A549 (cell line): ENCODE measurements around the gene CD36. TPM values are rescaled to one million over a fixed set of nuclear protein-coding genes. Genes with fewer than 3 reads are reported as not detected.

Source experiments
- ATAC-seq, 2 experiments: fragments of 200-7000 bp in 1 of 2; fragments of >200 bp in 1 of 2; cut with Nextera tagmentation in 1 of 2; cut with Tn5 transposase in 1 of 2; 3 replicates each; pipeline versions ENCODE4 v1.8.0 to v1.9.1; 2018 to 2020; ENCODE audit warnings: mild to moderate bottlenecking in 1 of 2, moderate library complexity in 1 of 2
- CTCF ChIA-PET: fragments of 300-600 bp; sonication (Branson Sonifier 250); formaldehyde crosslinking; extraction: SDS; loops from one replicate; lab custom pipeline; 2021; ENCODE audit warnings: antibody characterized with exemption, inconsistent platforms; lab: Yijun Ruan, JAX
- POLR2A ChIA-PET: fragments of 350-600 bp; formaldehyde crosslinking; extraction: SDS; loops from one replicate; lab custom pipeline; 2021; ENCODE audit warnings: antibody characterized with exemption, inconsistent platforms; lab: Yijun Ruan, JAX
- DNase-seq, 2 experiments: peaks; one replicate each; pipeline versions ENCODE4 v3.0.0 to v3.0.0-alpha.2; 2011 to 2016; ENCODE audit warnings: low read depth in 1 of 2, low spot score in 1 of 2
- FAIRE-seq: peaks from 2 replicates; lab custom pipeline; 2011; peaks lifted over from hg19 to GRCh38; lab: Jason Lieb, UNC
- H3K27ac ChIP-seq, 2 experiments: fragments of >200 bp; sonication (Bioruptor Twin); formaldehyde crosslinking; 3 replicates each; pipeline ENCODE4 v1.5.1; 2016 to 2017
- H3K4me1 ChIP-seq: fragments of >200 bp; sonication (Bioruptor Twin); formaldehyde crosslinking; 3 replicates; pipeline ENCODE4 v1.6.1; 2016
- H3K4me2 ChIP-seq: fragments of >200 bp; sonication (Bioruptor Twin); formaldehyde crosslinking; 3 replicates; pipeline ENCODE4 v1.6.1; 2016
- H3K4me3 ChIP-seq: fragments of >200 bp; sonication (Bioruptor Twin); formaldehyde crosslinking; 3 replicates; pipeline ENCODE4 v1.5.1; 2016
- H3K9me3 ChIP-seq: fragments of >200 bp; sonication (Bioruptor Twin); formaldehyde crosslinking; 3 replicates; pipeline ENCODE4 v1.6.1; 2016
- ATOH8 ChIP-seq: fragments of 250-450 bp; sonication (Bioruptor Pico); IDR thresholded peaks from 2 replicates; pipeline ENCODE4 v1.5.0; 2020; ENCODE audit warnings: low read depth, mild to moderate bottlenecking, moderate library complexity
- CBX2 ChIP-seq: fragments of 200-600 bp; sonication (generic); IDR thresholded peaks from 2 replicates; pipeline ENCODE4 v1.6.1; 2016; ENCODE audit warnings: low read depth, mild to moderate bottlenecking, borderline replicate concordance
- EHMT2 ChIP-seq: fragments of 200-600 bp; sonication (generic); IDR thresholded peaks from 2 replicates; pipeline ENCODE4 v1.6.1; 2016; ENCODE audit warnings: antibody characterized with exemption, low read depth, mild to moderate bottlenecking, moderate library complexity
- ESRRA ChIP-seq: fragments of 150-350 bp; IDR thresholded peaks from 2 replicates; pipeline ENCODE4 v1.6.1; 2014; ENCODE audit warnings: mild to moderate bottlenecking, low read length, borderline replicate concordance
- FOSB ChIP-seq: fragments of 250-450 bp; sonication (Bioruptor Pico); IDR thresholded peaks from 2 replicates; pipeline ENCODE4 v1.5.0; 2020; ENCODE audit warnings: mild to moderate bottlenecking, moderate library complexity
- FOSL2 ChIP-seq, 2 experiments: fragments of 450-650 bp in 1 of 2; fragments of >200 bp in 1 of 2; sonication (Bioruptor Twin) in 1 of 2; formaldehyde crosslinking; IDR thresholded peaks; 2 replicates each; pipeline versions ENCODE4 v1.5.0 to v1.6.1; 2016 to 2020; ENCODE audit warnings: mild to moderate bottlenecking in 1 of 2, moderate library complexity in 1 of 2
- HOXB5 ChIP-seq: fragments of 250-450 bp; sonication (Bioruptor Pico); IDR thresholded peaks from 2 replicates; pipeline ENCODE4 v1.5.0; 2020; ENCODE audit warnings: mild to moderate bottlenecking, moderate library complexity
- JUN ChIP-seq, 2 experiments: fragments of >200 bp; sonication (Bioruptor Twin); formaldehyde crosslinking; IDR thresholded peaks; 2 replicates in 1 of 2; 3 replicates in 1 of 2; pipeline ENCODE4 v1.6.1; 2016 to 2017
- KDM1A ChIP-seq: fragments of 200-600 bp; sonication (generic); IDR thresholded peaks from 2 replicates; pipeline ENCODE4 v1.6.1; 2016; ENCODE audit warnings: low read depth, mild to moderate bottlenecking
- KDM5A ChIP-seq: fragments of 200-600 bp; sonication (generic); IDR thresholded peaks from 2 replicates; pipeline ENCODE4 v1.6.1; 2016; ENCODE audit warnings: antibody characterized with exemption, mild to moderate bottlenecking
- MYC ChIP-seq: IDR thresholded peaks from 2 replicates; pipeline ENCODE4 v1.6.1; 2012; ENCODE audit warnings: mild to moderate bottlenecking, inconsistent platforms, low read length, improper control_type of control experiment, borderline replicate concordance
- NFE2L2 ChIP-seq: fragments of 150-350 bp; conservative IDR thresholded peaks from 2 replicates; pipeline ENCODE4 v1.6.1; 2014; ENCODE audit warnings: low read length
- NPAS2 ChIP-seq: fragments of 250-450 bp; sonication (Bioruptor Pico); IDR thresholded peaks from 2 replicates; pipeline ENCODE4 v1.8.0; 2022; ENCODE audit warnings: mild to moderate bottlenecking, moderate library complexity, borderline replicate concordance
- PHF8 ChIP-seq: fragments of 200-600 bp; sonication (generic); IDR thresholded peaks from 2 replicates; pipeline ENCODE4 v1.6.1; 2016; ENCODE audit warnings: low read depth, mild to moderate bottlenecking, antibody characterized with exemption, moderate library complexity, borderline replicate concordance
- POLR2A ChIP-seq: IDR thresholded peaks from 2 replicates; pipeline ENCODE4 v1.6.1; 2012; ENCODE audit warnings: mild to moderate bottlenecking, low read length
- REST ChIP-seq: fragments of 200-600 bp; sonication (generic); IDR thresholded peaks from 2 replicates; pipeline ENCODE4 v1.6.1; 2016; ENCODE audit warnings: antibody characterized with exemption, mild to moderate bottlenecking, moderate library complexity
- SMC3 ChIP-seq: fragments of >200 bp; sonication (Bioruptor Twin); formaldehyde crosslinking; IDR thresholded peaks from 3 replicates; pipeline ENCODE4 v1.6.1; 2018; ENCODE audit warnings: inconsistent platforms
- TP53 ChIP-seq: fragments of 250-450 bp; sonication (Bioruptor Pico); IDR thresholded peaks from 2 replicates; pipeline ENCODE4 v1.5.0; 2021; ENCODE audit warnings: mild to moderate bottlenecking, moderate library complexity
- USF2 ChIP-seq: fragments of 450-650 bp; IDR thresholded peaks from 2 replicates; pipeline ENCODE4 v1.6.1; 2014; ENCODE audit warnings: antibody characterized with exemption
- ZFP36 ChIP-seq: fragments of 450-650 bp; IDR thresholded peaks from 2 replicates; pipeline ENCODE4 v1.6.1; 2014; ENCODE audit warnings: borderline replicate concordance; ENCODE audit not compliant: partially characterized antibody
- ZNF302 ChIP-seq: fragments of 250-450 bp; sonication (Bioruptor Pico); IDR thresholded peaks from 2 replicates; pipeline ENCODE4 v1.9.0; 2021; ENCODE audit warnings: inconsistent platforms, mild to moderate bottlenecking, moderate library complexity
- WGBS: methylation state at CpG from one replicate; pipeline ENCODE4 v1.1.6; 2017; ENCODE audit errors: missing lambda C conversion rate; 5-methylcytosine and 5-hydroxymethylcytosine counted together
- polyA plus RNA-seq, 4 experiments: library from polyadenylated mRNA; depleted of rRNA in 3 of 4; stranded (reverse); fragments of >200 nt; fragmentation: RNase III in 1 of 4; extraction: RNeasy Plus Mini Kit Qiagen cat#74134 plus additional on column Dnase treatment in 1 of 4; gene quantifications; 2 replicates in 3 of 4; 3 replicates in 1 of 4; pipeline ENCODE4 v1.2.3, GENCODE V29; 2011 to 2017
- TF ChIP-seq, protein P1 (sequence below): fragments of >200 bp; sonication (Bioruptor Twin); formaldehyde crosslinking; IDR thresholded peaks from 2 replicates; pipeline ENCODE4 v1.6.1; 2016
- TF ChIP-seq, protein P2 (sequence below): IDR thresholded peaks from 2 replicates; pipeline ENCODE4 v1.6.1; 2012

The CD36 gene
- polyA plus RNA-seq, 2 of the 4 experiments (the other 2 are of a cell fraction): 0.12 to 0.37 TPM

GRCh38 chr7:80601999-80602398, 36.4 kb upstream of the CD36 start (continued):
- TF ChIP-seq REST (no peak), ZFP36 (no peak), NFE2L2 (no peak), SMC3 (no peak)

- no peaks in the 10 kb centered on the region for H3K4me1 ChIP-seq
Measured at GRCh38 chr7:80603940-80604339, 34.5 kb upstream of the CD36 start.

GRCh38 chr7:80604436-80604835, 34.0 kb upstream of the CD36 start:
- no peaks in the 10 kb centered on the region for H3K9me3 ChIP-seq
- TF ChIP-seq FOSB (no peak), EHMT2 (no peak), CBX2 (no peak), USF2 (no peak), ESRRA (no peak), ZFP36 (no peak), ATOH8 (no peak), MYC (no peak)
- TF ChIP-seq, all 56 proteins: peak for 0
- Histone ChIP-seq H3K4me2 (no peak overlapping the region), H3K4me1 (no peaks in the 10 kb centered on the region), H3K27ac (no peak overlapping the region), H3K4me3 (no peak overlapping the region)
- CTCF ChIA-PET: interaction anchor here (1.3 to 1.5 kb wide), 2 partner anchors 11 to 17 kb away, joined by 3 to 4 read pairs; no protein-coding TSS in a partner anchor
- WGBS: 74% methylated on average over 2 of the region's 2 CpGs
- DNase-seq (no peak), ATAC-seq (no peak), FAIRE-seq (no peak)
- POLR2A ChIA-PET: no interaction called here

More at GRCh38 chr7:80603940-80604339, 34.5 kb upstream of the CD36 start:
- no peak overlapping the region for H3K27ac ChIP-seq
- CTCF ChIA-PET: interaction anchor here (1.3 to 1.5 kb wide), 2 partner anchors 10 to 16 kb away, joined by 3 to 4 read pairs; no protein-coding TSS in a partner anchor
- no peaks in the 10 kb centered on the region for H3K9me3 ChIP-seq
- POLR2A ChIA-PET: no interaction called here
- no peak for DNase-seq
- TF ChIP-seq, protein P1, sequence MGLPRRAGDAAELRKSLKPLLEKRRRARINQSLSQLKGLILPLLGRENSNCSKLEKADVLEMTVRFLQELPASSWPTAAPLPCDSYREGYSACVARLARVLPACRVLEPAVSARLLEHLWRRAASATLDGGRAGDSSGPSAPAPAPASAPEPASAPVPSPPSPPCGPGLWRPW: no peak
- TF ChIP-seq POLR2A: no peak
- no peak for TF ChIP-seq KDM1A
- no peak for TF ChIP-seq MYC
- TF ChIP-seq, protein P2, sequence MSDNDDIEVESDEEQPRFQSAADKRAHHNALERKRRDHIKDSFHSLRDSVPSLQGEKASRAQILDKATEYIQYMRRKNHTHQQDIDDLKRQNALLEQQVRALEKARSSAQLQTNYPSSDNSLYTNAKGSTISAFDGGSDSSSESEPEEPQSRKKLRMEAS: no peak
- no peak for TF ChIP-seq ZNF302 (CRISPR knock-in tag)
- TF ChIP-seq JUN (IDR thresholded peaks at IDR 0.05): no peak
- no peak for TF ChIP-seq TP53 (CRISPR knock-in tag)
- TF ChIP-seq FOSL2 (IDR thresholded peaks at IDR 0.05): no peak
- no peak for TF ChIP-seq FOSL2 (CRISPR knock-in tag; IDR thresholded peaks at IDR 0.05)
- TF ChIP-seq HOXB5: no peak
- TF ChIP-seq PHF8: no peak
- no peak for TF ChIP-seq KDM5A
- no peak for TF ChIP-seq NPAS2 (CRISPR knock-in tag)
- no peak for TF ChIP-seq USF2
- no peak for ATAC-seq
- H3K4me3 ChIP-seq: no peak overlapping the region
- no peak for FAIRE-seq
- H3K4me2 ChIP-seq: no peak overlapping the region
- 95% methylated on average over 2 of the region's 2 CpGs for WGBS
